Ascending aorta (tissue), 2 donors: ENCODE measurements around the gene OR5P2. TPM values are rescaled to one million over a fixed set of nuclear protein-coding genes. Genes with fewer than 3 reads are reported as not detected.
"Not testable (repeated sequence)": the region's sequence is repeated elsewhere in the genome, so short reads cannot be mapped to it uniquely, and the experiment has no call there.

Experiments
- DNase-seq, 2 donors: peaks; one replicate each; pipeline ENCODE4 v3.0.0-alpha.2; 2019; ENCODE audit warnings: low spot score in 2 of 2
- H3K27ac ChIP-seq, 2 donors: fragments of 200-600 bp; sonication (generic); one replicate each; pipeline ENCODE4 v1.5.1; 2016 to 2017; ENCODE audit warnings: mild to moderate bottlenecking in 1 of 2
- H3K27me3 ChIP-seq: fragments of 200-600 bp; sonication (generic); one replicate; pipeline ENCODE4 v1.5.1; 2017
- H3K36me3 ChIP-seq, 2 donors: fragments of 200-600 bp; sonication (generic); one replicate each; pipeline ENCODE4 v1.5.1; 2016
- H3K4me1 ChIP-seq, 2 donors: fragments of 200-600 bp; sonication (generic); one replicate each; pipeline ENCODE4 v1.5.1; 2016 to 2017; ENCODE audit warnings: mild to moderate bottlenecking in 1 of 2
- H3K4me3 ChIP-seq, 2 donors: fragments of 200-600 bp; sonication (generic); one replicate each; pipeline ENCODE4 v1.5.1; 2016 to 2017; ENCODE audit warnings: mild to moderate bottlenecking in 1 of 2
- H3K9me3 ChIP-seq, 2 donors: fragments of 200-600 bp; sonication (generic); one replicate each; pipeline ENCODE4 v1.5.1; 2016
- CTCF ChIP-seq, 3 experiments: fragments of 200-600 bp in 2 of 3; fragments of 450-650 bp in 1 of 3; sonication (generic) in 2 of 3; IDR thresholded peaks; one replicate each; pipeline ENCODE4 v1.5.1; 2016 to 2019; ENCODE audit warnings: antibody characterized with exemption in 3 of 3, mild to moderate bottlenecking in 1 of 3, moderate library complexity in 1 of 3
- intact Hi-C: fragments of 100-400 bp; cut with DNase I; formaldehyde crosslinking; loops from one replicate; pipeline ENCODE4 v1.15.1; 2023
- total RNA-seq: library from RNA; depleted of rRNA; stranded (reverse); fragments of >200 nt; gene quantifications from one replicate; pipeline ENCODE4 v1.1.0, GENCODE V29; 2016

OR5P2 gene
- total RNA-seq, 1 donor from 2014 or later = not detected

- H3K4me1 ChIP-seq = no peaks in the 10 kb centered on the region
- no peak within 1 kb of the TSS for H3K4me3 ChIP-seq
- intact Hi-C loops = no loop called here
- no peaks in the 10 kb centered on the region for H3K27me3 ChIP-seq
- H3K36me3 ChIP-seq = no peaks in the 10 kb centered on the region
- DNase-seq = no peak
- TF ChIP-seq CTCF (IDR thresholded peaks at IDR 0.05) = no peak
- no peak within 1 kb of the TSS for H3K27ac ChIP-seq
- no peaks in the 10 kb centered on the region for H3K9me3 ChIP-seq
These were observed 34.0 kb upstream of the OR5P2 start, which contains the start of gene OR5P3 for GRCh38 chr11:7830740-7831139. Gene OR5P3, minus strand, starts transcription at chr11:7830840.

- TF ChIP-seq CTCF (IDR thresholded peaks at IDR 0.05) = no peak
- Histone ChIP-seq H3K4me1 (no peaks in the 10 kb centered on the region), H3K4me3 (no peak overlapping the region), H3K27ac (no peak overlapping the region), H3K27me3 (no peaks in the 10 kb centered on the region), H3K36me3 (no peaks in the 10 kb centered on the region), H3K9me3 (no peaks in the 10 kb centered on the region)
- intact Hi-C loops = no loop called here
- DNase-seq = no peak
These were observed 29.6 kb upstream of the OR5P2 start for GRCh38 chr11:7826324-7826723.

- H3K4me3 ChIP-seq, DNase-seq, intact Hi-C loops, H3K27me3 ChIP-seq, H3K27ac ChIP-seq, H3K36me3 ChIP-seq, H3K4me1 ChIP-seq: not testable (repeated sequence)
- peaks cover 0 to 23% of the 10 kb centered on the region in 2 donors for H3K9me3 ChIP-seq
These were observed 23.7 kb upstream of the OR5P2 start for GRCh38 chr11:7820417-7820816.

GRCh38 chr11:7814897-7815296 lies 18.2 kb upstream of the OR5P2 start:
- intact Hi-C loops = not testable (repeated sequence)
- peaks cover 0 to 27% of the 10 kb centered on the region in 2 donors for H3K9me3 ChIP-seq

GRCh38 chr11:7810301-7810700 lies 13.6 kb upstream of the OR5P2 start:
- intact Hi-C loops, H3K4me3 ChIP-seq, H3K27me3 ChIP-seq, H3K36me3 ChIP-seq, H3K4me1 ChIP-seq, H3K27ac ChIP-seq, DNase-seq: not testable (repeated sequence)
- H3K9me3 ChIP-seq = peaks cover 0 to 23% of the 10 kb centered on the region in 2 donors

More at GRCh38 chr11:7814897-7815296, 18.2 kb upstream of the OR5P2 start:
- not testable (repeated sequence) for H3K27ac ChIP-seq, H3K27me3 ChIP-seq, H3K4me3 ChIP-seq, H3K36me3 ChIP-seq, DNase-seq, H3K4me1 ChIP-seq

- no peaks in the 10 kb centered on the region for H3K36me3 ChIP-seq
- peaks cover 0 to 3% of the 10 kb centered on the region in 2 donors for H3K9me3 ChIP-seq
- no peaks in the 10 kb centered on the region for H3K4me1 ChIP-seq
- H3K27ac ChIP-seq = no peak overlapping the region
- intact Hi-C loops = no loop called here
- no peaks in the 10 kb centered on the region for H3K27me3 ChIP-seq
- no peak overlapping the region for H3K4me3 ChIP-seq
- DNase-seq = no peak
- no peak for TF ChIP-seq CTCF (IDR thresholded peaks at IDR 0.05)
These were observed 3.5 kb downstream of the OR5P2 start for GRCh38 chr11:7793233-7793632.

GRCh38 chr11:7787239-7787638 lies 9.5 kb downstream of the OR5P2 start:
- intact Hi-C loops = no loop called here
- no peak overlapping the region for H3K27ac ChIP-seq
- no peaks in the 10 kb centered on the region for H3K36me3 ChIP-seq

More at GRCh38 chr11:7787239-7787638, 9.5 kb downstream of the OR5P2 start:
- no peak for DNase-seq
- Histone ChIP-seq H3K4me1 (no peaks in the 10 kb centered on the region), H3K9me3 (peaks cover 0 to 3% of the 10 kb centered on the region in 2 donors), H3K4me3 (no peak overlapping the region), H3K27me3 (no peaks in the 10 kb centered on the region)
- TF ChIP-seq CTCF (IDR thresholded peaks at IDR 0.05) = no peak
